Smooth muscle cell of the umbilical artery (primary cell): ENCODE measurements around the gene MALSU1. TPM values are rescaled to one million over a fixed set of nuclear protein-coding genes. Genes with fewer than 3 reads are reported as not detected.

Source experiments
- total RNA-seq: library from RNA; depleted of rRNA; stranded (reverse); fragments of >200 nt; gene quantifications from 2 replicates; pipeline ENCODE4 v1.2.3, GENCODE V29; 2014

The MALSU1 gene
- total RNA-seq, result 48.4 and 56.6 TPM in 2 replicates

DNA sequence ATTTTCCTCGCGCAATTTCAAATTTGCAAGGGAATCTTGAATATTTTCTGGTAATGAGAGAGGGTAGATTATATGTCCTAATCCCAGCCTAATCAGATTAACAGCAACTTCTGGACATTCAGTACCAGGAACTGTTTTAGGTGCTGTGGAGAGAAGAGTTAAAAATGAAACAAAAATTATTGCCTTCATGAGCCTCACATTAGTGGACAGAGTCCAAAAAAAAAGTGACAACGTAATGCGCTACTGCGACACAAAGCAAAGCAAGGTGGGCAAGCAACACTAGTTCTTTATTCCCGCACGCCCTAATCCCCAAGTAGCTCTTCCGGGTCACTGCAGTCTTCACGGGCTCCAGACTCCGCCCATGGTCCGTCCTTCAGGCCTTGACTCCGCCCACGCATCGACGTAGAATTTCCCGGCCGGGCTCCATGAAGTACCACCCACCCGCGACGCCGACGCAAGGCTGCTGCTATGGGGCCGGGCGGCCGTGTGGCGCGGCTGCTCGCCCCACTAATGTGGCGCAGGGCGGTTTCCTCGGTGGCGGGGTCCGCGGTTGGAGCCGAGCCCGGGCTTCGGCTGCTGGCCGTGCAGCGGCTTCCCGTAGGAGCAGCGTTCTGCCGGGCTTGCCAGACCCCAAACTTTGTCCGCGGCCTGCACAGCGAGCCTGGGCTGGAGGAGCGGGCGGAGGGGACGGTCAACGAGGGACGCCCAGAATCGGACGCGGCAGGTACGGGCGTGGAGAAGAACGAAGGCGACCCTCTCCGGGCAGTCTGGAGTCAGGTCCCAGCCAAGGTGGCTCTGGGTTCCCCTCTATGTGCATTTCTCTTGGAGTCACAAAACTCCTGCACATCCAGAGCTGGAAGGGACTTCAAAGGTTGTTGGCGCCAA, at the start of gene MALSU1:
Gene MALSU1 (plus strand): TSS at position 455 of the 885 bp plus-strand sequence. CDS start 14 bp downstream, at position 469.

Other genes with a start within 250 kb of the MALSU1 start
- 35.0 and 43.9 TPM in 2 replicates for gene KLHL7, start 193.6 kb upstream of the MALSU1 start, total RNA-seq
- gene NUP42, start 117.3 kb upstream of the MALSU1 start, total RNA-seq, result 28.2 and 29.4 TPM in 2 replicates
- 37.2 and 104 TPM in 2 replicates for gene GPNMB, start 52.6 kb upstream of the MALSU1 start, total RNA-seq
- gene IGF2BP3, start 171.2 kb downstream of the MALSU1 start, total RNA-seq, result 17.2 and 53.6 TPM in 2 replicates
- gene TRA2A, start 232.6 kb downstream of the MALSU1 start, total RNA-seq, result 28.1 and 29.1 TPM in 2 replicates